WTC11 (cell line): ENCODE measurements around the gene RAB1A. TPM values are rescaled to one million over a fixed set of nuclear protein-coding genes. Genes with fewer than 3 reads are reported as not detected.

Experiments used
- ATAC-seq: fragments of 200-7000 bp; cut with Tn5 transposase; 2 replicates; pipeline ENCODE4 v1.10.0; 2021; ENCODE audit warnings: mild to moderate bottlenecking, moderate library complexity
- CTCF ChIA-PET: fragments of 300-600 bp; sonication (Branson Sonifier 250); formaldehyde crosslinking; loops from one replicate; lab custom pipeline; 2021; ENCODE audit warnings: antibody characterized with exemption; lab: Charles Lee
- POLR2A ChIA-PET: fragments of 350-600 bp; sonication (Branson Sonifier 250); formaldehyde crosslinking; loops from one replicate; lab custom pipeline; 2021; ENCODE audit warnings: antibody characterized with exemption; lab: Charles Lee
- DNase-seq: peaks from one replicate; pipeline ENCODE4 v3.0.0; 2021; ENCODE audit warnings: low spot score
- H3K27ac Mint-ChIP-seq: 2 replicates; pipeline ENCODE4 v1.8.0; 2021; ENCODE audit warnings: mixed read lengths
- H3K27me3 Mint-ChIP-seq: 2 replicates; pipeline ENCODE4 v1.8.0; 2021; ENCODE audit warnings: low read depth, mild to moderate bottlenecking, moderate library complexity, mixed read lengths
- H3K36me3 Mint-ChIP-seq: 2 replicates; pipeline ENCODE4 v1.8.0; 2021; ENCODE audit warnings: mixed read lengths
- H3K4me1 Mint-ChIP-seq: 2 replicates; pipeline ENCODE4 v1.8.0; 2022; ENCODE audit warnings: mixed read lengths
- H3K4me3 Mint-ChIP-seq: 2 replicates; pipeline ENCODE4 v1.8.0; 2021; ENCODE audit warnings: mild to moderate bottlenecking, moderate library complexity, mixed read lengths
- H3K9me3 Mint-ChIP-seq: 2 replicates; pipeline ENCODE4 v1.8.0; 2021; ENCODE audit warnings: mixed read lengths
- ARID4B ChIP-seq: sonication (generic); formaldehyde crosslinking; IDR thresholded peaks from 2 replicates; pipeline ENCODE4 v1.8.0; 2023; ENCODE audit warnings: missing genetic modification reagents, mild to moderate bottlenecking, borderline replicate concordance
- CTCF ChIP-seq: fragments of 200-600 bp; IDR thresholded peaks from 2 replicates; pipeline ENCODE4 v1.8.0; 2022; ENCODE audit warnings: antibody characterized with exemption
- ERG ChIP-seq: fragments of 250-450 bp; sonication (Bioruptor Pico); IDR thresholded peaks from 2 replicates; pipeline ENCODE4 v1.8.0; 2021; ENCODE audit warnings: mild to moderate bottlenecking
- FOXP1 ChIP-seq: sonication (generic); formaldehyde crosslinking; IDR thresholded peaks from 2 replicates; pipeline ENCODE4 v1.8.0; 2022; ENCODE audit warnings: missing genetic modification reagents, mild to moderate bottlenecking, moderate library complexity, borderline replicate concordance
- FOXP4 ChIP-seq: sonication (generic); formaldehyde crosslinking; IDR thresholded peaks from 2 replicates; pipeline ENCODE4 v1.8.0; 2022; ENCODE audit warnings: mild to moderate bottlenecking, missing genetic modification reagents
- HMGA2 ChIP-seq: fragments of 250-450 bp; sonication (Bioruptor Pico); IDR thresholded peaks from 2 replicates; pipeline ENCODE4 v1.4.0; 2021; ENCODE audit warnings: mild to moderate bottlenecking, moderate library complexity
- HMGXB4 ChIP-seq: sonication (generic); formaldehyde crosslinking; IDR thresholded peaks from 2 replicates; pipeline ENCODE4 v1.8.1; 2023; ENCODE audit warnings: mild to moderate bottlenecking, moderate library complexity, missing genetic modification reagents
- MYBL2 ChIP-seq: sonication (generic); formaldehyde crosslinking; IDR thresholded peaks from 2 replicates; pipeline ENCODE4 v1.8.1; 2023; ENCODE audit warnings: mild to moderate bottlenecking, moderate library complexity, missing genetic modification reagents
- NR2C2 ChIP-seq: sonication (generic); formaldehyde crosslinking; IDR thresholded peaks from 2 replicates; pipeline ENCODE4 v1.8.0; 2022; ENCODE audit warnings: mild to moderate bottlenecking, missing genetic modification reagents
- SMAD4 ChIP-seq: sonication (generic); formaldehyde crosslinking; IDR thresholded peaks from 2 replicates; pipeline ENCODE4 v1.8.0; 2022; ENCODE audit warnings: mild to moderate bottlenecking, missing genetic modification reagents
- SP1 ChIP-seq: sonication (generic); formaldehyde crosslinking; conservative IDR thresholded peaks from 2 replicates; pipeline ENCODE4 v1.8.1; 2022; ENCODE audit warnings: missing genetic modification reagents
- TEAD4 ChIP-seq: sonication (generic); formaldehyde crosslinking; IDR thresholded peaks from 2 replicates; pipeline ENCODE4 v1.8.0; 2022; ENCODE audit warnings: mild to moderate bottlenecking, missing genetic modification reagents
- ZBTB43 ChIP-seq: sonication (generic); formaldehyde crosslinking; IDR thresholded peaks from 2 replicates; pipeline ENCODE4 v1.8.1; 2023; ENCODE audit warnings: mild to moderate bottlenecking, missing genetic modification reagents
- ZNF232 ChIP-seq: sonication (generic); formaldehyde crosslinking; IDR thresholded peaks from 2 replicates; pipeline ENCODE4 v1.8.0; 2022; ENCODE audit warnings: mild to moderate bottlenecking, missing genetic modification reagents
- ZNF317 ChIP-seq: sonication (generic); formaldehyde crosslinking; IDR thresholded peaks from 2 replicates; pipeline ENCODE4 v1.8.1; 2023; ENCODE audit warnings: low read depth, mild to moderate bottlenecking, moderate library complexity, missing genetic modification reagents, borderline replicate concordance
- total RNA-seq: library from RNA; stranded (reverse); gene quantifications from 3 replicates; pipeline ENCODE4 v1.2.3, GENCODE V29; 2021

The RAB1A gene
- total RNA-seq, 1 experiment from 2014 or later = 114 TPM

- Mint-ChIP-seq H3K4me1 (no peaks in the 10 kb centered on the region), H3K36me3 (peaks cover 41% of the 10 kb centered on the region), H3K9me3 (no peaks in the 10 kb centered on the region), H3K27me3 (no peaks in the 10 kb centered on the region), H3K27ac (no peak overlapping the region), H3K4me3 (no peak overlapping the region)
- ChIA-PET CTCF (interaction anchor here (0.6 to 1.4 kb wide), 2 partner anchors 35 to 68 kb away, joined by 3 to 4 read pairs; no protein-coding TSS in a partner anchor), POLR2A (no interaction called here)
- ATAC-seq = no peak
- no peak for DNase-seq
- no peak for TF ChIP-seq HMGXB4 (CRISPR knock-in tag)
- TF ChIP-seq ERG (CRISPR knock-in tag) = no peak
These were observed 28.8 kb downstream of the RAB1A start for GRCh38 chr2:65101071-65101470.

- Mint-ChIP-seq H3K4me1 (no peaks in the 10 kb centered on the region), H3K36me3 (peaks cover 41% of the 10 kb centered on the region), H3K27me3 (no peaks in the 10 kb centered on the region), H3K27ac (peak overlapping the region; percentile 61), H3K4me3 (no peak overlapping the region), H3K9me3 (no peaks in the 10 kb centered on the region)
- DNase-seq = no peak
- ChIA-PET POLR2A (no interaction called here), CTCF (interaction anchor here (0.6 kb wide), 1 partner anchor 34 kb away, joined by 3 read pairs; no protein-coding TSS in a partner anchor)
- no peak for ATAC-seq
- TF ChIP-seq ARID4B (CRISPR knock-in tag) (no peak), CTCF (no peak), HMGA2 (CRISPR knock-in tag) (no peak), ZNF232 (CRISPR knock-in tag) (no peak), SMAD4 (CRISPR knock-in tag) (no peak), TEAD4 (CRISPR knock-in tag) (no peak), FOXP4 (CRISPR knock-in tag) (no peak), NR2C2 (CRISPR knock-in tag) (no peak), SP1 (CRISPR knock-in tag) (no peak), ZNF317 (no peak), MYBL2 (CRISPR knock-in tag) (no peak), FOXP1 (CRISPR knock-in tag) (no peak), ZBTB43 (CRISPR knock-in tag) (no peak)
These were observed 31.2 kb downstream of the RAB1A start for GRCh38 chr2:65098741-65099140.
